Endothelial cell of umbilical vein (primary cell): ENCODE data around the gene PPAN.

Experiments used
- CTCF ChIP-seq, 2 donors: IDR thresholded peaks; 1 replicate in 1 of 2; 2 replicates in 1 of 2; pipeline ENCODE4 v1.5.1; 2011; ENCODE audit warnings: low read length in 2 of 2, mild to moderate bottlenecking in 2 of 2, moderate library complexity in 2 of 2, control low read depth in 1 of 2, inconsistent platforms in 1 of 2, low read depth in 1 of 2; ENCODE audit not compliant: insufficient read depth in 1 of 2; ENCODE audit errors: extremely low read depth in 1 of 2
- EZH2 ChIP-seq: IDR thresholded peaks from 2 replicates; pipeline ENCODE4 v1.6.1; 2012; ENCODE audit warnings: borderline replicate concordance, low read depth, mild to moderate bottlenecking, moderate library complexity, low read length, inconsistent platforms; ENCODE audit not compliant: severe bottlenecking
- JUN ChIP-seq: IDR thresholded peaks from 2 replicates; pipeline ENCODE4 v1.6.1; 2011; ENCODE audit warnings: borderline replicate concordance, low read depth; ENCODE audit not compliant: insufficient read length, insufficient read depth
- MYC ChIP-seq: IDR thresholded peaks from one replicate; pipeline ENCODE4 v1.6.1; 2011; ENCODE audit warnings: mild to moderate bottlenecking, low read depth, low read length
- POLR2A ChIP-seq: IDR thresholded peaks from 2 replicates; pipeline ENCODE4 v1.6.1; 2012; ENCODE audit warnings: low read depth, mild to moderate bottlenecking, control low read depth, low read length
- POLR2AphosphoS5 ChIP-seq: IDR thresholded peaks from 2 replicates; pipeline ENCODE4 v1.6.1; 2012; ENCODE audit warnings: low read depth, mild to moderate bottlenecking, control low read depth, low read length, moderate library complexity; ENCODE audit not compliant: insufficient read depth

DNA sequence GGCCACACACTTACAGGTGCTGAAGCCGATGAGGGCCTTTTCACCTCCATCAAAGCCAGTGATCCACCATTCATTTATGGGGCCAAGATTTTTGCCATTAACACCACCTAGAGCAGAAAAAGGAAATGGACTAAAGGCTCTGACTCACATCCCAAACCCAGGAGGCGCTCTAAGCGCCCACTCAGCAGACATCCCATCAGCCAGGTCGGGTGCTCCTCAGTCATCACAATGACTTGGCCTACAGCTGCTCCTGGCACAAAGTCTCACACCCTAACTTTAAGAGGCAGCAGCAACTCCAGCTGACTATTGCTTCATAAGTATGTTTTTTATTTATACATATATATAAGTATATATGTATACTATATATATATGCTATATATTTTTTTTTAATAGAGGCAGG, 49.7 kb downstream of the PPAN start:
- no peak for TF ChIP-seq POLR2AphosphoS5
- no peak for TF ChIP-seq POLR2A
- TF ChIP-seq CTCF (IDR thresholded peaks at IDR 0.05; ENCODE audit: extremely low read depth in 1 of 2, insufficient read depth in 1 of 2, low read depth in 1 of 2, low read length in 2 of 2), result no peak
- TF ChIP-seq EZH2, result no peak
- no peak for TF ChIP-seq MYC
- no peak for TF ChIP-seq JUN
